Activated CD4-positive, alpha-beta memory T cell treated with anti-CD3 and anti-CD28 coated beads, Interleukin-2, amount 10 ng/mL, durations not matched to agents 7 days and 5 days (primary cell): ENCODE results near the gene CNST. TPM values are rescaled to one million over a fixed set of nuclear protein-coding genes. Genes with fewer than 3 reads are reported as not detected.
"Not testable (repeated sequence)": the region's sequence is repeated elsewhere in the genome, so short reads cannot be mapped to it uniquely, and the experiment has no call there.

Source experiments
- CTCF ChIA-PET: fragments of 350-600 bp; sonication (Branson Sonifier 250); formaldehyde crosslinking; loops from one replicate; lab custom pipeline; 2021; ENCODE audit warnings: antibody characterized with exemption, inconsistent platforms; lab: Charles Lee
- POLR2A ChIA-PET: fragments of 350-600 bp; sonication (Branson Sonifier 250); formaldehyde crosslinking; loops from one replicate; lab custom pipeline; 2021; ENCODE audit warnings: antibody characterized with exemption; lab: Charles Lee
- DNase-seq: peaks from one replicate; pipeline ENCODE4 v3.0.0-alpha.2; 2020
- H3K27ac Mint-ChIP-seq: one replicate; pipeline ENCODE4 v1.8.0; 2021; ENCODE audit warnings: mild to moderate bottlenecking, mixed read lengths
- H3K27me3 Mint-ChIP-seq: one replicate; pipeline ENCODE4 v1.8.0; 2021; ENCODE audit warnings: mixed read lengths
- H3K36me3 Mint-ChIP-seq: one replicate; pipeline ENCODE4 v1.8.0; 2021; ENCODE audit warnings: low read depth, mixed read lengths
- H3K4me1 Mint-ChIP-seq: one replicate; pipeline ENCODE4 v1.8.0; 2021; ENCODE audit warnings: mixed read lengths
- H3K4me3 Mint-ChIP-seq: one replicate; pipeline ENCODE4 v1.8.0; 2021; ENCODE audit warnings: mild to moderate bottlenecking, mixed read lengths
- H3K9me3 Mint-ChIP-seq: one replicate; pipeline ENCODE4 v1.8.0; 2021; ENCODE audit warnings: mixed read lengths
- total RNA-seq, 2 experiments: library from RNA; stranded (reverse); gene quantifications; one replicate each; pipeline ENCODE4 v1.2.3, GENCODE V29; 2021

The CNST gene
- total RNA-seq, 2 experiments from 2014 or later: 36.2 to 39.3 TPM

GRCh38 chr1:246680190-246680589, 113.9 kb downstream of the CNST start:
- Mint-ChIP-seq H3K9me3 (no peaks in the 10 kb centered on the region), H3K27ac (no peak overlapping the region), H3K4me1 (no peaks in the 10 kb centered on the region), H3K4me3 (no peak overlapping the region), H3K27me3 (no peaks in the 10 kb centered on the region), H3K36me3 (no peaks in the 10 kb centered on the region)
- CTCF ChIA-PET: no interaction called here
- DNase-seq: no peak
- POLR2A ChIA-PET: no interaction called here

GRCh38 chr1:246680696-246681130, 114.5 kb downstream of the CNST start:
- Mint-ChIP-seq H3K27me3 (no peaks in the 10 kb centered on the region), H3K36me3 (no peaks in the 10 kb centered on the region), H3K4me1 (no peaks in the 10 kb centered on the region), H3K4me3 (no peak overlapping the region), H3K27ac (no peak overlapping the region), H3K9me3 (no peaks in the 10 kb centered on the region)
- DNase-seq: no peak
- ChIA-PET CTCF (interaction anchor here (0.7 kb wide), 1 partner anchor 368 kb away, joined by 4 read pairs; no protein-coding TSS in a partner anchor), POLR2A (no interaction called here)

- POLR2A ChIA-PET: no interaction called here
- Mint-ChIP-seq H3K4me1 (no peaks in the 10 kb centered on the region), H3K4me3 (no peak overlapping the region), H3K9me3 (no peaks in the 10 kb centered on the region), H3K27me3 (no peaks in the 10 kb centered on the region), H3K36me3 (no peaks in the 10 kb centered on the region), H3K27ac (no peak overlapping the region)
- no peak for DNase-seq
- CTCF ChIA-PET: no interaction called here
Measured at GRCh38 chr1:246681900-246682895, 115.9 kb downstream of the CNST start.

- DNase-seq: no peak
- Mint-ChIP-seq H3K4me1 (no peaks in the 10 kb centered on the region), H3K27me3 (no peaks in the 10 kb centered on the region), H3K9me3 (no peaks in the 10 kb centered on the region), H3K36me3 (no peaks in the 10 kb centered on the region), H3K27ac (no peak overlapping the region), H3K4me3 (no peak overlapping the region)
- ChIA-PET CTCF (no interaction called here), POLR2A (interaction anchor here (0.9 kb wide), 1 partner anchor 117 kb away, joined by 3 read pairs; the partner anchor contains the start of genes CNST and TFB2M)
Measured at GRCh38 chr1:246683521-246683920, 117.3 kb downstream of the CNST start.

GRCh38 chr1:246687002-246687401, 120.7 kb downstream of the CNST start:
- no peak overlapping the region for H3K4me3 Mint-ChIP-seq
- POLR2A ChIA-PET: no interaction called here
- CTCF ChIA-PET: interaction anchor here (1.1 to 1.5 kb wide), 2 partner anchors 189 to 197 kb away, joined by 3 read pairs; no protein-coding TSS in a partner anchor

GRCh38 chr1:246689409-246690008, 123.3 kb downstream of the CNST start:
- H3K27ac Mint-ChIP-seq: no peak overlapping the region
- ChIA-PET CTCF (interaction anchor here (0.7 to 1.9 kb wide), 9 partner anchors 11 to 192 kb away, joined by 3 to 7 read pairs (median 3); no protein-coding TSS in a partner anchor), POLR2A (no interaction called here)
- peaks cover 11% of the 10 kb centered on the region for H3K9me3 Mint-ChIP-seq
- H3K4me1 Mint-ChIP-seq: peaks cover 1% of the 10 kb centered on the region
- no peak overlapping the region for H3K4me3 Mint-ChIP-seq
- no peaks in the 10 kb centered on the region for H3K27me3 Mint-ChIP-seq
- peaks cover 5% of the 10 kb centered on the region for H3K36me3 Mint-ChIP-seq
- peak; percentile 37 for DNase-seq

More at GRCh38 chr1:246687002-246687401, 120.7 kb downstream of the CNST start:
- Mint-ChIP-seq H3K36me3 (no peaks in the 10 kb centered on the region), H3K4me1 (peaks cover 1% of the 10 kb centered on the region), H3K27me3 (no peaks in the 10 kb centered on the region), H3K27ac (no peak overlapping the region), H3K9me3 (no peaks in the 10 kb centered on the region)
- no peak for DNase-seq

- POLR2A ChIA-PET: no interaction called here
- CTCF ChIA-PET: interaction anchor here (1.0 to 1.9 kb wide), 5 partner anchors 16 to 192 kb away, joined by 3 to 7 read pairs (median 3); no protein-coding TSS in a partner anchor
- H3K36me3 Mint-ChIP-seq: peaks cover 5% of the 10 kb centered on the region
Measured at GRCh38 chr1:246690100-246690499, 123.8 kb downstream of the CNST start.

GRCh38 chr1:246691622-246692495, 125.6 kb downstream of the CNST start:
- H3K9me3 Mint-ChIP-seq: peaks cover 16% of the 10 kb centered on the region
- CTCF ChIA-PET: interaction anchor here (0.7 kb wide), 1 partner anchor 19 kb away, joined by 3 read pairs; no protein-coding TSS in a partner anchor
- H3K4me3 Mint-ChIP-seq: no peak overlapping the region
- POLR2A ChIA-PET: no interaction called here
- H3K27ac Mint-ChIP-seq: no peak overlapping the region
- H3K4me1 Mint-ChIP-seq: peaks cover 1% of the 10 kb centered on the region
- no peaks in the 10 kb centered on the region for H3K27me3 Mint-ChIP-seq
- H3K36me3 Mint-ChIP-seq: peaks cover 5% of the 10 kb centered on the region
- no peak for DNase-seq

More at GRCh38 chr1:246690100-246690499, 123.8 kb downstream of the CNST start:
- no peak for DNase-seq
- Mint-ChIP-seq H3K4me1 (peaks cover 1% of the 10 kb centered on the region), H3K27ac (no peak overlapping the region), H3K9me3 (peaks cover 16% of the 10 kb centered on the region), H3K4me3 (no peak overlapping the region), H3K27me3 (no peaks in the 10 kb centered on the region)

GRCh38 chr1:246694213-246694895, 128.1 kb downstream of the CNST start:
- POLR2A ChIA-PET, H3K27me3 Mint-ChIP-seq, H3K4me3 Mint-ChIP-seq, DNase-seq, H3K4me1 Mint-ChIP-seq, H3K36me3 Mint-ChIP-seq, H3K27ac Mint-ChIP-seq: not testable (repeated sequence)
- peaks cover 16% of the 10 kb centered on the region for H3K9me3 Mint-ChIP-seq
- CTCF ChIA-PET: interaction anchor here (0.6 to 1.9 kb wide), 2 partner anchors 196 to 751 kb away, joined by 4 to 5 read pairs; no protein-coding TSS in a partner anchor

GRCh38 chr1:246695136-246695535, 128.9 kb downstream of the CNST start:
- H3K27ac Mint-ChIP-seq: no peak overlapping the region
- H3K9me3 Mint-ChIP-seq: peaks cover 16% of the 10 kb centered on the region
- H3K4me3 Mint-ChIP-seq: no peak overlapping the region
- POLR2A ChIA-PET: no interaction called here
- no peaks in the 10 kb centered on the region for H3K27me3 Mint-ChIP-seq
- peaks cover 5% of the 10 kb centered on the region for H3K36me3 Mint-ChIP-seq
- H3K4me1 Mint-ChIP-seq: peaks cover 6% of the 10 kb centered on the region
- CTCF ChIA-PET: interaction anchor here (0.8 to 1.9 kb wide), 2 partner anchors 188 to 197 kb away, joined by 3 to 5 read pairs; partner anchors contain the start of gene SMYD3
- no peak for DNase-seq

- peaks cover 6% of the 10 kb centered on the region for H3K4me1 Mint-ChIP-seq
- CTCF ChIA-PET: interaction anchor here (0.8 to 1.9 kb wide), 3 partner anchors 12 to 197 kb away, joined by 3 to 5 read pairs (median 3); partner anchors contain the start of gene SMYD3
- no peak for DNase-seq
- POLR2A ChIA-PET: no interaction called here
- no peak overlapping the region for H3K27ac Mint-ChIP-seq
- peaks cover 16% of the 10 kb centered on the region for H3K9me3 Mint-ChIP-seq
- H3K4me3 Mint-ChIP-seq: no peak overlapping the region
- H3K36me3 Mint-ChIP-seq: peaks cover 5% of the 10 kb centered on the region
- H3K27me3 Mint-ChIP-seq: no peaks in the 10 kb centered on the region
Measured at GRCh38 chr1:246695666-246696065, 129.4 kb downstream of the CNST start.
